Stimulated activated CD4-positive, alpha-beta T cell treated with anti-CD3 and anti-CD28 coated beads, Interleukin-4, amount 100 ng/mL, for 1 hour (primary cell): ENCODE measurements around the gene OBSCN.

ENCODE experiments used
- DNase-seq: peaks from one replicate; pipeline ENCODE4 v3.0.0-alpha.2; 2020

OBSCN gene

DNA sequence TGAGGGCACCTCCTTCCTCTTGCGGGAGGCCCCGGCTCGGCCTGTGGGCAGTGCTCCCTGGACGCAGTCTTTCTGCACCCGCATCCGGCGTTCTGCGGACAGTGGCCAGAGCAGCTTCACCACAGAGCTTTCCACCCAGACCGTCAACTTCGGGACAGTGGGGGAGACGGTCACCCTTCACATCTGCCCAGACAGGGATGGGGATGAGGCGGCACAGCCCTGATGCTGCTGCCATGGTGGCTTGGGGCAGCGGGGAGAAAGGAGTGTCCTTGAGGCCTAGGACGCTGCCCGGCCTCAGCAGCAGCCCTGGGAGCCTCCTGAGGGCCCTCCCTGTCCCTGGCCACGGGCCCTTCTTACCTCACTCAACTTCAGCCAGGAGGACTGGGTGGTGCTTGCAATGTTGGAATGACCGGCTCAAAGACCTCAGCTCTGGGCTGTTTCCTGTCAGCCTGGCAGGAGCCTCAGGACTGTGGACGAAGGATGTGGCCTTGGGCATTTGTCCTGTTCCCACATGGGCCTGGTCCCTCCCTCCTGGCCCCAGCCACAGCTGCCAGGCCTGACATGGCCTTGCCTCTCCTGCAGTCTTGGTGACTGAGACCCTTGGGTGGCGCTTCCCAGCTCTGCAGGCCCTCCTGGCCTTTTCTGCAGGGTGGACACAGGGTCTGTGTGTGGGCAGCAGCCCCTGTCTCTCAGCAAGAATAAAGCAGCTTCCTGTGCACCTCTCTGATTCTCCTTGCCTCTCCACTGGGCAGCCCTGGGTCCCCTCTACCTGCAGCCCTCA, 152.9 kb downstream of the OBSCN start:
- no peak for DNase-seq

DNA sequence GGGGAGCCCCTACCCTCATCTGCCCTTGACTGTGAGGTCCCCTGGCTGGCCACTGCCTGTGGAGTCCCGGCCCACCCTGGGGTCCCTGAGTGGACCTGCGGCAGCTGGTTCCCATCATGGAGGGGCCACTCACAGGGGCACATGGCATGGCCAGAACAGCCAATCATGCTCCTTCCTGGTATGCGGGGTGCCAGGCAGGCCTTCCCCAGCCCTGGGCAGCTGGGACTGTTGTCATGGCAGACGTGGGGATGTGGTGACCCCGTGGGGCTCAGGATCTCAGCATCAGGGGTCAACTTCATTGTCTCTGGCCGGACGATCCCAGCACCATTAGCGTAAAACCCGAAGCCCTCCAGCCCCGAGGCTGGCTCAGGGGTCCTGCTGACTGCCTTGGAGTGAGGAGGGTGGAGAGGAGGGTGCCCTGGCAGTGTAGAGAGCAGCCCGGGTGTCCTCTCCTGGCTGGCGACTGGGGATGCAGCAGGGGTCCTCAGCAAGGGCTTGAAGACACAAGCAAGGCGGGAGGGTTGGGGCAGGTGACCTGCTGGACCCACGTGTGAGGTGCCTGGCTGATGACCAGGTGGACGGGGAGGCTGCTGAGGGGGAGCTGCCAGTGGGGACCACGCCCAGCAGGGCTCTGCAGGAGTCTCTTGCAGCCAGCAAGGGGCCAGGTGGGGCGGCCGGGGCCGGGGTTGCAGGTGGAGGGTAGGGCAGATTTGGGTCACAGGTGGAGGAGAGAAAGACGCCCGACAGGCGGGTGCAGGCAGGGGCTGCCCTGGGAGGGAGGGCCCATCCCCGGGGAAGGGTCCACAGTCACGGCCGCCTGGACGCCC, 153.7 kb downstream of the OBSCN start:
- no peak for DNase-seq

DNA sequence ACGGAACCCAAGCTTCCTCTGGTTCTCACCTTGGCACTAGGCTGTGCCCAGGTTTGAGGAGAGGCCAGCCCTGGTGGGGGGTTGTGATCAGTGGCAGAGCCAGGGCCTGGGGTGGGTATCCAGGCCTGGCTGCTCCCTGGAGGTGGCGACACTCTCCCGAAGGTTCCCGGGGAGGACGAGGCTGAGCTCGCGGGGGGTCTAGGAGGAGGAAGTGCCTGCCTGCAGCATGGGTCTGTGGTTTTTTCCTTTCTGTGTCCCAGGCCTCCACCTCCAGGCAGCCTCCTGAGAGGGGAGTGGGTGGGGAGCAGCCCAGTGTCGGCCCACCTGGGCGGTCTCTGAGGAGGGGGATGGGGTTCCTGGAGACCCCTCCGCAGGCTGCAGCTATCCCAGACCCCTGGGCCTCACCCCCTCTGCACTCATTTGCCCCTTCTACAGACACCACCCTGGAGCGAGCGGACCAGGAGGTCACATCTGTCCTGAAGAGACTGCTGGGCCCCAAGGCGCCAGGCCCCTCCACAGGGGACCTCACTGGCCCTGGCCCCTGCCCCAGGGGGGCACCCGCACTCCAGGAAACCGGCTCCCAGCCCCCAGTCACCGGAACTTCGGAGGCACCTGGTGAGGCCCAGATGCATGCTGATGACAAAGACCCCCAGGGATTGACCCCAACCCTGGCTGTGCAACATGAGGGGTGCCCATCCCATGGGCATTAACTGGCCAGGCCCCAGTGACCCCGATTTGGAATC, 154.5 kb downstream of the OBSCN start:
- DNase-seq, result no peak

DNA sequence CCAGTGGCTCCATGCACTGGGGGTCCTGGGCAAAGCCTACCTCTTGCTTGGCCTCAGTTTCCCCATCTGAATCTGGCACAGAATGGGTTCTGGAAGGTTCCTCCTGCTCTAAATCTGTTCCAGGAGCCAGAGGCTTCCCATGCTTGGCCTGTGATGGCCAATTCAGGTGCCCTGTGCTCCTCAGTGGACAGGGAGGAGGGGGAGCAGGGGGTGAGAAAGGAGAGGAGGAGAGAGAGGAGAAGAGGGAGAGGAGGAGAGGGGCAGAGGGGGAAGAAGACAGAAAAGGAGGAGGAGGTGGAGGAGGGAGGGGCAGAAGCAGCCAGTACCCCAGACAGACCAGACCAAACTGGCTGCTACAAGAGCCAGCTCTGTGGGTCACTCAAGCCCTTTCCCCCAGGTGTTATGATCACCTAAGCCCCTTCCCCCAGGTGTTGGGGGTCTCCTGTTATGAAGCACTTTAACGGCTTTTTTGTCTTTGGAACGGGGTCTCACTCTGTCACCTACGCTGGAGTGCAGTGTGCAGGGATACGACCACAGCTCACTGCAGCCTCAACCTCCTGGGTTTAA, 155.1 kb downstream of the OBSCN start:
- no peak for DNase-seq

DNA sequence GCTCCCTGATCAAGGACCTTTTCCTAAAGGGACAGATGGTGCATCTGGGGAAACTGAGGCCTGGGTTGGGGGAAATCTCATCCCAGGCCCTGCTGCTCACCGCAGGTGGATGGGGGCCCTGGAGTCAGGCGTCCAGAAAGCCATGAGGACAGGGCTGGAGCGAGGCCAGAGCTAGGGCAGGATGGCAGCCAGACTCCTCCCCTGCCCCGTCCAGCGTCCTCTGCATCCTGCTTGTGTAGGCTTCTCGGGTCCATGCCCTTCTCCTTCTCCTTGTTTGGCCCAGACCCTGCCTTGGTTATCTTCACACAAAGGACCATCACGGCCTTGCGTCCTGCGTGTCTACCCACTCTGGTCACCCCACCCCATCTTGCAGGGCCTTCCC, 155.8 kb downstream of the OBSCN start:
- DNase-seq, result no peak

DNA sequence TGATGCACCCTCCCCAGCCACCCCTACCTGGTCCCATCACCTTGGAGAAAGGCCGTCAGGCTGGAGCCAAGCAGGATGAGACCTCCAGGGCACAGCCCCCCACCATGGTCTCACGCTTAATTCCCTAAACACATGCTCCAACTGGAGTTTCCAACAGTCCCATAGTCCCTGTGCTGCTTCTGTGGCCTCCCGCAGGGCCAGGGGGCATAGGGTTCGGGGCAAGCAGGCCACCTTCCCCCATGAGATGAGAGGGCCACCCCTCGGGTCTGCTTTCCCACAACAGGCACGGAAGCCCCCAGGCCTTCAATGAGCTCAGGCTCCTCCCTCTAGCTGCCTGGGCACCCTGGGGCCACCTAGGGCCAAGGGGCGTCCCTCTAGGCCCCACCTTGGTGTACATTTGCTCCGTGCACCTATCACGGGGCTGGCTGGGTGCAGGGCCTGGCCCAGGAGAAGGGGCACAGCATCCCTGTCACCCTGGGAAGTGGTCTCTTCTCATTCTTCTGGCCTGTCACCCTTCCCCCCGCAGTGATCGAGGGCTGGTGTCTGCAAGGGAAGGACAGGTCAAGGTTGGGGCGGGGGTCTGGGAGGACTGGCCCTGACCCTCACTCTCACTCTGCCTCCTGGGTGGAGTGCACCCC, 156.3 kb downstream of the OBSCN start:
- no peak for DNase-seq

DNA sequence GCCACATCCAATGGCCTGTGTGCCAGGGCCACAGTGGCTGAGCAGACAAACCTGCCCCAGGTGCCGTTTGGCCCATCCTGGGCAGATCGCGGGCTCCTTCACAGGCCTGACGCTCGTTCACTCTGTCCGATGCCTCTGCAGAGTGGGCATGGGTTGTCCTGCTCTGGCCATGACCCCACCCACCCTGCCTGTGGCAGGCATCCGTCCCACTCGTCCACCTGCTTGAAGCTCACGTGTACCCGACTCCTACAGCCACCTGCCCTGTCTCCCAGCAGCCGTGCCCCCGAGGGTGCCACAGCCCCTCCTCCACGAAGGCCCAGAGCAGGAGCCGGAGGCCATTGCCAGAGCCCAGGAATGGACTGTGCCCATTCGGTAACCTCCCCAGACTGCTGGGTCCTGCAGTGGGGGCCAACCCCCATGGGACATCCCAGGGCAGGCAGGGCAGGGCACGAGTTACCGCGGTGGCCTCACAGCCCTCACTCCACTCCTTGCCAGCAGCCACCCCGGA, 156.9 kb downstream of the OBSCN start:
- DNase-seq, result no peak

DNA sequence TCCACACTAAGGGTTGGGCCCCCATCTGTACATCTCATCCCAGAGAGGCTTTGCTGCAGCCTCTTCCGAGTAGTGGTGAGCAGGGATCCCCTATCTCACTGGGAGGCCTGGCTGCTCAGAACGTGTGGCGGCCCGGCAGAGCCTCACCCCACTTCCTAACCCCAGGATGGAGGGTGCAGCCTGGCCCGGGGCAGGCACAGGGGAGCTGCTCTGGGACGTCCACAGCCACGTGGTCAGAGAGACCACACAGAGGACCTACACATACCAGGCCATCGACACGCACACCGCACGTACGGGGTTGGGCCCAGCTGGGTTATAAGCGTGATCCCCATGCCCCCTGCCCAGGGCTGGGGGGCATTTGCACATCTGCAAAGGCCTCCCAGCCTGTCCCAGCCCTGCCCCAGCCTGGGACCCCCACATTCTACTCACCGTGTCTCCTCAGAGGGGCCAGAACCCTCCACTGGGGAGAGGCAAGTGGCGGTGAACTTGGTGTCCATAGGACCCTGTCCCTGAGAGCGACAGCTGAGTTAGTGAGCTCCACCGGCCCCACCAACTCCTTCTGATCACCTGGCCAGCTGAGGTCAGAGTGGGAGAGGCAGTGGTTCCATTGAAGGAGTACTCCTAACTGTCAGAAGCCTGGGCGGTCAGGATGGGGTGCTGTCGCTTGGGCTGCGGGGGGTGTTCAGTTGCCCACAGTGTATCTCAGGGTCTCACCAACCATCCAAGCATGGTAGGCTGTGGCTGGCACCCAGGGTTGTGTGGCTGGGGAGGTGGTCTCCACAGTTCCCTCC, 157.6 kb downstream of the OBSCN start:
- no peak for DNase-seq

DNA sequence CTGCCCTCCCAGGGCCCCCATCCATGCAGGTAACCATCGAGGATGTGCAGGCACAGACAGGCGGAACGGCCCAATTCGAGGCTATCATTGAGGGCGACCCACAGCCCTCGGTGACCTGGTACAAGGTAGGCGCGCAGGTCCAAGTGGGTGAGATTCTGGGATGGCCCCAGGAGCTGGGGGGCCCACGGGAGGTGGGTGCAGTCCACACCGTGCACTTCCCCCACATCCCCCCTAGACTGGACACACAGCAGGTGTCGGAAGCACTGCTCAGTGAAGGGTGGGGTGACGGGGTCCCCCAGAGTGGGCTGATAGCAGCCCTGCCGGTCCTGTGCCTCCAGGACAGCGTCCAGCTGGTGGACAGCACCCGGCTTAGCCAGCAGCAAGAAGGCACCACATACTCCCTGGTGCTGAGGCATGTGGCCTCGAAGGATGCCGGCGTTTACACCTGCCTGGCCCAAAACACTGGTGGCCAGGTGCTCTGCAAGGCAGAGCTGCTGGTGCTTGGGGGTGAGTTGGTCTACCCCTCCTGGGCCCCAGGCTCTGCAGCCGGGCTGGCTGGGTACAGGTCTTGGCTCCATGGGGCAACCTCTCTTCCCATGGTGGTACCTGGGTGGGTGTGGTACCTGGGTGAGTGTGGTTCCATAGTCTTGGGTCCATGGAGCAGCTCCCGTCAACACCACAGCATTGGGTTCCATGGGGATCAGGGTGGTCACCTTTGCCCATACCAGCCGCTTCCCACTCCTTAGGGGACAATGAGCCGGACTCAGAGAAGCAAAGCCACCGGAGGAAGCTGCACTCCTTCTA, 158.4 kb downstream of the OBSCN start:
- no peak for DNase-seq

DNA sequence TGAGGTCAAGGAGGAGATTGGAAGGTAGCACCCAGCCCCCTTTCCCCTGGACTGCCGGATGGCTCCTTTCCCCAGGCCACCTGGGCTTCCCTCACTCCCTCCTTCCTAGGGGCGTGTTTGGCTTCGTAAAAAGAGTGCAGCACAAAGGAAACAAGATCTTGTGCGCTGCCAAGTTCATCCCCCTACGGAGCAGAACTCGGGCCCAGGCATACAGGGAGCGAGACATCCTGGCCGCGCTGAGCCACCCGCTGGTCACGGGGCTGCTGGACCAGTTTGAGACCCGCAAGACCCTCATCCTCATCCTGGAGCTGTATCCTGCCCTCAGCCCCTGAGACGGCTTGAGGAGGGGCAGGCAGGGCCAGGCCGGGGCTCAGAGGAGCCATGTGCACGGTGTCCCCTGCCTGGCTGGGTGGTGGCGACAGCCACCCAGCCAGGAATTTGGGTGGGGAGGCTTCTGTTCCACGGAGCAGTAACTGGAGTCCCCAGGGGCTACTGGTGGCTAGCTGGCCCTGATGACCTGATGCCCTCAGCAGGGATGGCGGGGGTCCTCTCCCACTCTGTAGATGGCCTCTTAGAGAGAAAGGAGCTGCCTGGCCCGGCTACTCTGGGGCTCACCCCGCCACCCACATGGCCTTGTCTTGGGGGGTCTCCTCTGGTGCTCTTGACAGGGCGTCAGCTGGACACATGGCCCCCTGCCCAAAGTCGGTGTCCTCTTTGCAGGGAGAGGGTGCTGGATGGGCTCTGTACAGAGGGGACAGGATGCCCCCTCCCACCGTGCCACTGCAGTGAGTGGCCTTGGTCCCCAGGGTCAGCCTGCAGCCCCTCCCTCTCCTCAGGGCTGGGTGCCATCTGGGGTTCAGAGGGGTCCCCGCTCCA, 159.3 kb downstream of the OBSCN start:
- no peak for DNase-seq

DNA sequence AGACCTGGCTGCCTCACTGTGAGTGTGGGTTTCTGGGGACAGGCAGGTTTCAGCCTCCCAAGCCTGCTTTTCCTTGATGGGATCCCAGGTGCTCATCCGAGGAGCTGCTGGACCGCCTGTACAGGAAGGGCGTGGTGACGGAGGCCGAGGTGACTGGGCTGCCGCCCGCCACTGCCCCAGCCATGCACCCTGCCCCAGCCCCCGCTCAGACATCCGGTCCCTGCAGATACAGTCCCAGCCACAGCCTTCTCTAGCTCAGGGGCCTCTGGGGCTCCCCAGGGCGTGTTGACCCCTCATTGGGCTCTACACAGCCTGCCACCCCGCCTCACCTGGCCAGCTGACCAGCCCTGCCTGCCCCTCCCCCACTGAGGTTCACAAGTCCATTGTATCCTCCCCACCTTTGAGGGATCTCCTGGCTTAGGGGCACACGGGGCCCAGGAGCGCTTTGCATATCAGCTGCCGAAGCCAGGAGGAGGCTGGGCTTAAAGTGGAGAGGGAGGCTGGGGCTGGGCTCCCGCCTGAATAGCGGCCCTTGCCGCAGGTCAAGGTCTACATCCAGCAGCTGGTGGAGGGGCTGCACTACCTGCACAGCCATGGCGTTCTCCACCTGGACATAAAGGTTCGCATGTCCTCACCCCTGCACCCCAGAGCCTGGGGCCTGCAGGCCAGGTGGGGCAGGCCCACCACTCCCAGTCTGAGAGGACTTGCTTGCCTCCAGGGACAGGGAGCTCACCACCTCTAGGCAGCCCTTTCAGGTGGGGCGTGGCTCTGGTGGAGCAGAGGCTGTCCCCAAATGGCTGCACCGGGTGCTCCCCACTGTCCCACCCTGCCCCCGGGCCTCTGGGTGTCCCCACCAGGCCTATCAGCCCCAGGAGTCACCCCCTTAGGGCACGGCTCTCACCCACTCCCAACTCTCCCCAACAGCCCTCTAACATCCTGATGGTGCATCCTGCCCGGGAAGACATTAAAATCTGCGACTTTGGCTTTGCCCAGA, 160.3 kb downstream of the OBSCN start:
- DNase-seq, result no peak

DNA sequence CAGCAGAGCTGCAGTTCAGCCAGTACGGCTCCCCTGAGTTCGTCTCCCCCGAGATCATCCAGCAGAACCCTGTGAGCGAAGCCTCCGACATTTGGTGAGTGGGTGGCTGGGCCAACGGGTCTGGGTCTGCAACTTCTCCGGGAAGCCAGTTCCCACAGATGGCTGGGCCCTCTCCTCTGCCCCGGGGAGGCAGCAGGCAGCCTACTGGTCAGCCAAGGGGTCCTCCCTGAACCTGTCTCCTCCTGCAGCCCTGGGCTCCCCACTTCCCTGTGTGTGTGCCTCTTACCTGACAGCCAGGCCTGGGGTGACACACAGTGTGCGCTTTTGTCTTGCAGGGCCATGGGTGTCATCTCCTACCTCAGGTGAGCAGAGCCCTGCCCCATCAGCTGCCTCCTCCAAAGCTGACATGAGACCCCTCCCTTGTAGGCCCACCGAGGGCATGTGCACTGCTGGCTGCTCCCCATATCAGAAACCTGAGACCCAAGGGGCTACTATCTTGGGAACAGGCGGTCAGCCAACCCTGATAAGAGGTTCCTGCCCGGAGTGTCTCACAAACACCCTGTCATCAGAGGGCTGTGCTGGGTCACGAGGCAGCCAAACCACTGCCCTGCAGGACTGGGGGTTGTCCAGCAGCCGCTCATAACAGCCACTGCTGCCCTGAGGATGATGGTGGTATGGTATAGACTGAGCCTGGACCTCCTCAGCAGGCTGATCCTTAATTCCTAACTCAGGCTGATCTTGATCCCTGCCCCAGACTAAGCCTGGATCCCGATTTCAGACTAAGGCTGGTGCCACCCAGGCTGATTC, 161.2 kb downstream of the OBSCN start:
- DNase-seq, result no peak

DNA sequence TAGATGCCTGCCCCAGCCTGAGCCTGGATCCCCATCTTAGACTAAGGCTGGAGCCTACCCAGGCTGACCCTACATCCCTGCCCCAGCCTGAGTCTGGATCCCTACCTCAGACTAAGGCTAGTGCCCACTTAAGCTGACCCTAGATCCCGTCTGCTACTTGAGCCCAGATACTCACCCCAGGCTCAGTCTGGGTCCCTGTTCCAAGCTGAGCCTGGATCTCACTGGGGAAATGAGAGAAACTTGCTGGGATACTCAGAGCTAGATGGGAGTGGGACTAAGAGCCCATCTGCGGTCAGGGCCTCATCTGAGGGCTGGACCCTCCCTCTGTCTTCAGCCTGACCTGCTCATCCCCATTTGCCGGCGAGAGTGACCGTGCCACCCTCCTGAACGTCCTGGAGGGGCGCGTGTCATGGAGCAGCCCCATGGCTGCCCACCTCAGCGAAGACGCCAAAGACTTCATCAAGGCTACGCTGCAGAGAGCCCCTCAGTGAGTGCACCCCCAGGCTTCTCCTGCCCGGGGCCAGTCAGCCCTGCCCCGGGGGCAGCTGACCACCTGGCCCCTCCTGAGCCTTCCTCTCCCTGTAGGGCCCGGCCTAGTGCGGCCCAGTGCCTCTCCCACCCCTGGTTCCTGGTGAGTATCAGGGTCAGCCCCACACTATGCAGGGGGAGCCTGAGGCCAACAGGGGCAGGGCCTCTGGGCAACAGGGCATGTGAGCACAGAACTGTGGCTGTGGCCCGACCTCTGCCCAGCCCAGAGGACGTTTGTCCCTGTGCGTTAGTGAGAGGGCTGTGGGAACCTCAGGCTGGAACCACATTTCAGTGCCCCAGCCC, 162.0 kb downstream of the OBSCN start:
- DNase-seq, result no peak

DNA sequence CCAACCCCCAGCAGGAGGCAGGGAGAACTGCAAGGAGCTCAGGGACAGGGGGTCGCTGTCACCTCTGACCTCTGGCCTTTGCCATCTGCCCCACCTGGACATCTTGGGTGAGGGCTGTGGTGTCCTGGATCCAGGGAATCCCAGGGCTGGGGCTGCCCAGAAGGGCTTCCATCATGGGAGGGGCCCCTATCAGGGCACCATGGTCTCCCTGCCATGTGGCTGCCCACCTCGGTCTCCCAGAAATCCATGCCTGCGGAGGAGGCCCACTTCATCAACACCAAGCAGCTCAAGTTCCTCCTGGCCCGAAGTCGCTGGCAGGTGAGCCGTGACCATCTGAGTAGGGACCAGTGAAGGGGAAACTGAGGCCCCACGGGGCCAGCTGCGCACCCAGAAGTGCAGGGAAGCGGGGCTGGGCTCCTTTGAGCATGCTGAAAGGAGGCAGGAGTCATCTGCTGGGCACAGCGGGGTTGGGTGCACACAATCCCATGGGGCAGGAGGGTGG, 162.6 kb downstream of the OBSCN start:
- DNase-seq, result no peak

DNA sequence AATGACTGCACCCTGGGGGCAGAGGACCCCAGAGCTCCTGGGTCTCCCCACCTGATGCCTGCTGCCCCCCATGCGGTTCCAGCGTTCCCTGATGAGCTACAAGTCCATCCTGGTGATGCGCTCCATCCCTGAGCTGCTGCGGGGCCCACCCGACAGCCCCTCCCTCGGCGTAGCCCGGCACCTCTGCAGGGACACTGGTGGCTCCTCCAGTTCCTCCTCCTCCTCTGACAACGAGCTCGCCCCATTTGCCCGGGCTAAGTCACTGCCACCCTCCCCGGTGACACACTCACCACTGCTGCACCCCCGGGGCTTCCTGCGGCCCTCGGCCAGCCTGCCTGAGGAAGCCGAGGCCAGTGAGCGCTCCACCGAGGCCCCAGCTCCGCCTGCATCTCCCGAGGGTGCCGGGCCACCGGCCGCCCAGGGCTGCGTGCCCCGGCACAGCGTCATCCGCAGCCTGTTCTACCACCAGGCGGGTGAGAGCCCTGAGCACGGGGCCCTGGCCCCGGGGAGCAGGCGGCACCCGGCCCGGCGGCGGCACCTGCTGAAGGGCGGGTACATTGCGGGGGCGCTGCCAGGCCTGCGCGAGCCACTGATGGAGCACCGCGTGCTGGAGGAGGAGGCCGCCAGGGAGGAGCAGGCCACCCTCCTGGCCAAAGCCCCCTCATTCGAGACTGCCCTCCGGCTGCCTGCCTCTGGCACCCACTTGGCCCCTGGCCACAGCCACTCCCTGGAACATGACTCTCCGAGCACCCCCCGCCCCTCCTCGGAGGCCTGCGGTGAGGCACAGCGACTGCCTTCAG, 163.3 kb downstream of the OBSCN start:
- DNase-seq, result no peak
